AG08395 (cell line): Measurements from ENCODE around the gene PIP4K2A.

ENCODE experiments used
- DNase-seq: peaks from one replicate; pipeline ENCODE4 v3.0.0; 2012; ENCODE audit warnings: mixed read lengths, low spot score

Gene PIP4K2A

GRCh38 chr10:22666287-22667092 is 47.9 kb downstream of the PIP4K2A start:
- DNase-seq, result no peak

- no peak for DNase-seq
These were observed 49.0 kb downstream of the PIP4K2A start for GRCh38 chr10:22665329-22665728.

- DNase-seq, result no peak
These were observed 51.5 kb downstream of the PIP4K2A start for GRCh38 chr10:22662733-22663330.

GRCh38 chr10:22659866-22660265 is 54.5 kb downstream of the PIP4K2A start:
- DNase-seq, result no peak

GRCh38 chr10:22658745-22659410 is 55.5 kb downstream of the PIP4K2A start:
- DNase-seq, result no peak

GRCh38 chr10:22657566-22658225 is 56.7 kb downstream of the PIP4K2A start:
- no peak for DNase-seq

- DNase-seq, result no peak
These were observed 57.4 kb downstream of the PIP4K2A start for GRCh38 chr10:22657024-22657423.

GRCh38 chr10:22656036-22656435 is 58.3 kb downstream of the PIP4K2A start:
- DNase-seq, result no peak

GRCh38 chr10:22655312-22655981 is 58.9 kb downstream of the PIP4K2A start:
- DNase-seq, result peak; percentile 22

- no peak for DNase-seq
These were observed 61.3 kb downstream of the PIP4K2A start for GRCh38 chr10:22652988-22653481.

GRCh38 chr10:22651276-22651980 is 63.0 kb downstream of the PIP4K2A start:
- DNase-seq, result no peak

GRCh38 chr10:22649994-22650393 is 64.4 kb downstream of the PIP4K2A start:
- no peak for DNase-seq

GRCh38 chr10:22649390-22649841 is 65.0 kb downstream of the PIP4K2A start:
- DNase-seq, result no peak

GRCh38 chr10:22648547-22648961 is 65.8 kb downstream of the PIP4K2A start:
- peak; percentile 67 for DNase-seq

GRCh38 chr10:22647244-22647643 is 67.1 kb downstream of the PIP4K2A start:
- DNase-seq, result no peak

- DNase-seq, result no peak
These were observed 68.0 kb downstream of the PIP4K2A start for GRCh38 chr10:22646388-22646853.

- DNase-seq, result no peak
These were observed 70.2 kb downstream of the PIP4K2A start for GRCh38 chr10:22644222-22644621.

GRCh38 chr10:22643775-22644174 is 70.6 kb downstream of the PIP4K2A start:
- DNase-seq, result no peak

GRCh38 chr10:22643116-22643515 is 71.3 kb downstream of the PIP4K2A start:
- DNase-seq, result no peak

GRCh38 chr10:22641743-22642142 is 72.6 kb downstream of the PIP4K2A start:
- no peak for DNase-seq

GRCh38 chr10:22640359-22640758 is 74.0 kb downstream of the PIP4K2A start:
- no peak for DNase-seq
